ENCODE results near the gene RAI1.
A peak's percentile ranks its signal among the peaks of the same experiment; 100 is the strongest.

Gene RAI1

GRCh38 chr17:17698371-17698770 is 17.1 kb downstream of the RAI1 start:
- DNase-seq (ENCODE audit: low spot score), result no peak

DNA sequence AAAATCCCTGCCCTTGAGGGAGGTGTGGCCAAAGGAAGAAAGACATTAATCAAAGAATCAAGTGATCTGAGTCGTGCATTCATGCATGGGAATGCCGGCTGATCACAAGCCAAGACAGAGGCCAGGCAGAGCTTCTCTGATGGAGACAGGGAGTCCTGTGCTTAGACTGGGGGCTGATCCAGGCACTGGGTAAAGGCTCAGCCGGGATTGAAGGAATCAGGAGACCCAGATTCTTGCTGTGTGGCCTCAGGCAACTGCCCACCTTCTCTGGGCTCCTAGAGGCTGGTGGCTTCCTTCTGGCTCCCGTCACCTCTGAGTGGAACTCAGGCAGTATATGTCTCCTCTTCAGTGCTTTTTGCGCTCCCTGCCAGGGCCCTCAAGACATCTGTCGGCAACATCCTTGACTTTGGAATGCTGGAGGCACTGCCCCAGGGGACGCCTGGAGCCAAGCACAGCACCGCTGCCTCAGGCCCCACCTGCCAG is 17.7 kb downstream of the RAI1 start:
- DNase-seq (ENCODE audit: low spot score), result no peak

DNA sequence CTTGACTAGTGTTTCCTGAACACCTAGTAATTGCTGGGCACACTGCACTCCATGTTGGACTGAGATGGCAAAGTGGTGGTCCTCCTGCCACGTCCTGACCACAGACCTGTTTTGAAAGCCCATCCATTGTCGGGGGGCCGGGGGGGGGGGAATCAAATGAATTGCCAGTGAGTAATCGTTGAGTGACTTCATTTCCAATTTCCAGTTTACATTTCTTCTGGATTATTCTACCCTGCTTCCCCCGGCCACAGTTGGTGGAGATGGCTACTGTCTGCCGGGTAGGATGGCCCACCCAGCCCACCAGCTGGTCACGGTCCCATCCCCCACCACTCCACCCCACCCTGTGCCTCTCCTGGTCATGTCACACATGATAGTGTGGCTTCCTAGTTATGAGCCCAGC is 18.2 kb downstream of the RAI1 start:
- no peak for DNase-seq (ENCODE audit: low spot score)

GRCh38 chr17:17700251-17700969 is 19.2 kb downstream of the RAI1 start:
- no peak for DNase-seq (ENCODE audit: low spot score)

DNA sequence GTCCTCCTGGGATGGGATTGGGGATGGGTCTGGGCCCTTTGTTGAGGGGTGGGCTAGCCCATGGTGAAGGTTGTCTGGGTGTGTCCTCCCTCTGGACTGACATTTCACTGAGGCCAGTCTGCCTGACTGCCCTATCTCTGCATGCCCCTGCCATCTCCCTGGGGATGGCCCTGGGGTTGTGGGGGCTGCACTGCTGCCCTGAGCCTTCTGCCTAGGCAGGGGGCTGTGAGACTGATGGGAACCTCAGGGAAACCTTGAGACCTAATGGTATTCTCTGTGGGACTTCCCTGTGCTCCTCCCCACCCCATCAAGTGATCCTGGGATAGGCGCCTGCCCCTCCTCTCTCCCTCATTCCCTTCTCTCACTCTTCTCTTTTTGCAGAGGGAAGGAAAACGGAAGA is 19.9 kb downstream of the RAI1 start:
- DNase-seq (ENCODE audit: low spot score), result no peak

- DNase-seq (ENCODE audit: low spot score), result no peak
These were observed 20.4 kb downstream of the RAI1 start for GRCh38 chr17:17701658-17702057.

DNA sequence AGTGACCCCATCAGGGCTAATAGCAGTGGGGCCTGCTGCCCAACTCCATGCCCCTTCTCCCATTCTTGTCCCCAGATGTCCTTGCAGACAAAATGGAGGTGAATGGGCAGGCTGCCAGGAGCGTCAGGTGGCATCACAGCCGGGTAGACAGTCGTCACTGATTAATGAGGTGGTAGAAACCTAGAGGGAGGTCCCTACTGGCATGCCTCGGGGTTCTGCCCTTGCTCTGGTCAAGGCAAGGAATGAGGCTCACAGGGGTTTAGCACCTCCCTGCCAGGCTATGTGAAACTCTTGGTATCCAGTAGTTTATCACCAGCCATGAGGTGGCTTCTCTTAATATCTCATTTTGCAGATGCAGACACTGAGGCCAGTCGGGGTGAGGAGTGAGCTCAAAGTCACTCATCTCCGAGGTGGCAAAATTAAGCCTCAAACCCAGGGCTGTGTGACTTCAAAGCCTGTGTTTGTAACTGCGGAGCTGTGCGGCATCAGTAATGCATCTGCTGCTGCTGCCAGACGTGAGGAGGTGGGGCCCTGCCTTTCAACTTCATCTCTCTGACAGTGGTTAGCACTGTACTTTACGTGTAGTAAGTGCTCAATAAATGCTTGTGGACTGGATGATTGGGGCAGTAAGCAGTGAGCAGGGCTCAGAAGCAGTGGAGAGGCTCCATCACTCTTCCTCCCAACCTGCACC is 21.3 kb downstream of the RAI1 start:
- DNase-seq (ENCODE audit: low spot score), result no peak

DNA sequence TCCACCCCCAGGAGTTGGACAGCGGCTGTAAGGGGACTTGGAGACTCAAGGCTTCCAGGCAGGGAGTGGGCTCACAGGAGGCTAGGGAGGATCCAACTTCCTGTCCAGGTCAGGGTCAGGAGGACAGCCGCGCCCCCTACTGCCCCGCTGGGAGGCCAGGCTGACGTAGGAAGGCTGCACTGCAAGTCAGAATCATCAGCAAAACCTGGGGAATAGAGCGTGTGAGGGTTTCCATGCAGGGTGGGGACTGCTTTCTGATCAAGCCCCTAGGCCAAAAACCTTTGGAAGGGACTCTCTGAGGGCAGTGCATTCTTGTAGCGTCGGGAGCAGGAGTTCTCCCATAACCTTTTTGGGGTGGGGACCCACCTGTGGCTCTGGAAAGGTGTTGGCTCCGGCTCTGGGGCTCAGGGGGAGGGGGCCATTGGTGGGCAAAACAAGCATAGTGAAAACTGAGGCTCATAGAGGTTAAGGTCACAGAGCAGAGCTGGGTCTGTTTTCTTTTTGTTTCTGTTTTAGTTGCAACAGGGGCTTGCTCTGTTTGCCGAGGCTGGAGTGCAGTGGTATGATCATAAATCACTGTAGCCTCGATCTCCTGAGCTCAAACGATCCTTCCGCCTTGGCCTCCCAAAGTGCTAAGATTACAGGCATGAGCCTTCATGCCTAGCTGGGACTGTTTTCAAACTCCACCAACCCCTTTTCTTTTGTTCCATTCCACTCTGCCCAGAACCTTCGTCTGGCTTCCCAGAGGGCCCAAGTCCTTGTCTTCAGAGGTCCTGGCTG is 22.1 kb downstream of the RAI1 start:
- no peak for DNase-seq (ENCODE audit: low spot score)

DNA sequence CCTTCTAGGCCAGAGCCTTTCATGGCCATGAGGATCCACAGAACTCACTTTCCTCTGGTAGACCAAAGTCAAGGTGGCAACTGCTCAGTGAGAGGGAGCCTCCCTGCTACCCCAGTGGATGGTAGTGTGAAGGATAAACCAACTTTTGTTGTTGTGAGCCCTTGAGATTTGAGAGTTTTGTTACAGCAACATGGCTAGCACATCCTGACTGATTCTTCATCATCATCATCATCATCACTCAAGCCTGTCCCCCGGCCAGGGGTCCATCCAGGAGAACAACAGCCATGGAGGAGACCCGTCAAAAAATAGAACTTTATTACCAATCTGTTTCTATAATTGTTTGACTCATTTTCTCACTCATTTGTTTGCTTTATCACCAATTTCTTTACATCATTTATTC is 23.7 kb downstream of the RAI1 start:
- DNase-seq (ENCODE audit: low spot score), result no peak

- no peak for DNase-seq (ENCODE audit: low spot score)
These were observed 25.1 kb downstream of the RAI1 start for GRCh38 chr17:17706140-17707060.

DNA sequence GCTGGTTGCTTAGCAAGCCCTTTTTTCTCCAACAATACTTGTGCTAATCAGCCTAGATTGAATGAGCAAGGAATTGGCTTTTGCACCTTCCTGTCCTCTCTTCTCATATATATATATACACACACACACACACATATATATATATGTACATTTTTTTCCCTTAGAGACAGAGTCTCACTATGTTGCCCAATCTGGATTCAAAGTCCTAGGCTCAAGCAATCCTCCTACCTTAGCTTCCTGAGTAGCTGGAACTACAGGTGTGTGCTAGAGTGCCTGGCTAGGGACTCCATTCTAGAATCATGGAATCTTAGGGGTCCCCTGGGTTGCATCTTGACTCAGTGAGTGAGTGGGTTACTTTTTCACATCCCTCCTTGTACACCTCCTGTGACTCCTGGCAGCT is 27.0 kb downstream of the RAI1 start:
- no peak for DNase-seq (ENCODE audit: low spot score)

DNA sequence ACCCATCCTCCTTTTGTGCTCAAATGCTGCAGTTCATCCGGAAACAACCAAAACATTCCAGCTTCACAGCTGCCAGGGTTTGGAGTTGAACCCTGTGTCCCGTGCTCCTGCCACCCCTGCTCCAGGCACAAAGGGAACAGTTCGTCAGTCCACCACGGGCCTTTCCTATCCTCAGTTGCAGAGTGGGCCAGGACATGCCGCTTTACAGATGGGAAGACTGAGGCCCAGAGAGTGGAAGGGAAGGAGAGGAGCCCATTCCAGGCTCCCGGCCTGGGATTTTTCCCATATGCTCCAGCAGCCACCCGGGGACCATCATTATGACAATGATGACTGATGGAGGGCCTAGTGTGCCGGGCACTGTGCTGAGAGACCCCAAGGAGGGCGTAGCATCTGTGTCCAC is 27.6 kb downstream of the RAI1 start:
- no peak for DNase-seq (ENCODE audit: low spot score)

DNA sequence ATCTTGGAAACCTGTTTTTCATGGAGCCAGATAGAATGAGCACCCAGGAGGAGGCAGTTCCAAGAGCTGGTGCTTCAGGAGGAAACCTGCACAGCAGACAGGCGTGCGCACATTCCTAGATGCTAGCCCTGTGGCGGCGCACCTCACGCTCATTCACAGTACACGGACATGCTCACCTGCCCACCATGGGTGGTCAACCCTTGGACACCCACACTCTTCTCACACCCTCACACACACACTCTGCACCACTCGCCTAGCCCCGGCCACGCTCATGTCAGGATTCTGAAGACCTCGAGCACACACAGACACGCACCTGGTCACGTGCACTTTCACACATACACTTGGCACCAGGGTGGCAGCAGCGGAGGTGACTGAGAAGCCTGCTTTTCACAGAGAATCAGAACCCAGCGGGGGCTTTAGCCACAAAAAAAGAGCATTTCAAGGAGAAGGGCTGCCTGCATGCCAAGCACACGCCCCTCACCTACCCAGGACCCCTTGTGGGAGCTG is 28.6 kb downstream of the RAI1 start:
- DNase-seq (ENCODE audit: low spot score), result no peak

DNA sequence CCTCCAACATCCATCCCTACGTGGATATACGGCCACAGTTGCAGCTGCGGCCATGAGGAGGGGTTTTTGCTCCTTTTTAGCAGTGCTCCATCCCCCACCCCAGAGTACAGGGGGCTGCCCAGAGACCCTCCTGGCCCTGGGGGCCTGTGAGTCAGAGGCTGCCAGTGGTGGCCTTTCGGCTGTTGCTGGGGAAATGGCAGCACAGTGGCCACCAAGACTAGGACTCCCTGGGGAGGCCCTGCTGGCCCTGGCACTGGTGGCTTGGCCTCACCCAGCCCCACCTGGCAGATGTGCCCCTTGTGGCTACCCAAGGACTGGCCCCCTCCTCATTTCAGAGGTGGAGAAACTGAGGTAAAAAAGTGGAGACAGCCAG is 29.1 kb downstream of the RAI1 start:
- DNase-seq (ENCODE audit: low spot score), result no peak

DNA sequence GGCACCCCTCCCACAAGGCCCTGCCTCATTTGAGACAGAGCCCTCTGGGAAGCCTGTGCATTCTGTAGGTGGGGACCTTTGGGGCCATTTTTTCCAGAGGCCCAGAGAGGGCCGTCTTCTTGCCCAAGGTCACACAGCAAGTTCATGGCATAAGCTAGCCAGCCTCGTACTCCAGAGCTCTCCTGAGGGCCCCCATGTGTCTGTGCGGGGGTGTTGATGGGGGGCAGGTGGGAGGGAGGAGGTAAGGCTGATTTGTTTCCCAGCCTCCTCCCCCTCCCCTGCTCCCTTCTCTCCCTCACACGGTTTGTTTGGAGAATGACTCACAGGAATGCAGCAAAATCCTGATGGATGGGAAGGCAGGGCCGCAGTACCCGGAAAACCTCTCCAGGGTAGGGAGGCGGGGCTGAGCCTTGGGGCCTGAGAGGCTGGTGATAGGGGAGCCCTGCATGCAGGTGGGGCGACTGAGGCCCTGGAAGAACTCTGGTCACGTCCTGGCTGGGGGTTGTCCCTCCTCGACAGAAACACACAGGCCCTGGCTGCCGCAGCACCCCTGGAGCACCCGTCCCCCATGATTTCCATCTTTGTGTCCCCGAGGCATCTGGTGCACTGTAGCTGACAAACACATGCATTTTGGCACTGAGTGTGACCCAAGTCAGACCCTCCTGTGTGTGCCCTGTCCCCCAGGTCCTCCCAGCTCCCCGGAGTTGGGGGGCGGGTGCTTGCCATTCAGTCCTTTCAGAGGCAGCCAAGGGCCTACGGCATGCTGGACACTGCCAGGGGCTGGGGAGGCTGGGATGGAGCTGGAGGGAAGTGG is 29.7 kb downstream of the RAI1 start:
- peak; percentile 54 for DNase-seq (ENCODE audit: low spot score)

DNA sequence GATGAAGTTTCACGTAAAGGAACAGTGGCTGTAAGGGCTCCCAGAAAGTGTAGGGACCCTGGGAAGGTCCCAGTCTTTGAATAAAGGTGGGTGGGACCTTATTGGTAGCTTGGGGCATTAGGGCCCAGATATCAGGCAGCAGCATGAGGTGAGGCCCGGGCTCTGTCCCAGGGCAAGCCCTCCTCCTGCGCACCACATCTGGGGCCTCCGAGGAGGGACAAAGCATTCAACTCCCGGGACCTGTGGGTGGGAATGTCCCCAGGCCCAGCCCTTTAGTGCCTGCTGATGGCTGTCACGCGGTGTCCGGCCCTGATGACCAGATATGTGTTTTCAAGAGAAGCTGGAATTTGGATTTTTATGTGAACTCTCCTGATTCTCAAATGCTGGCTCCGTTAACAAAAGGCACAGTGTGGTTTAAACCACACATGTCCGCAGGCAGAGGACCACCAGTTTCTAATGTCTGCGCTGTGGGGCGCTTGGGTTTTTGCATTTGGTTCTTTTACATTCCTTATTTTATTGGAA is 30.4 kb downstream of the RAI1 start:
- no peak for DNase-seq (ENCODE audit: low spot score)

DNA sequence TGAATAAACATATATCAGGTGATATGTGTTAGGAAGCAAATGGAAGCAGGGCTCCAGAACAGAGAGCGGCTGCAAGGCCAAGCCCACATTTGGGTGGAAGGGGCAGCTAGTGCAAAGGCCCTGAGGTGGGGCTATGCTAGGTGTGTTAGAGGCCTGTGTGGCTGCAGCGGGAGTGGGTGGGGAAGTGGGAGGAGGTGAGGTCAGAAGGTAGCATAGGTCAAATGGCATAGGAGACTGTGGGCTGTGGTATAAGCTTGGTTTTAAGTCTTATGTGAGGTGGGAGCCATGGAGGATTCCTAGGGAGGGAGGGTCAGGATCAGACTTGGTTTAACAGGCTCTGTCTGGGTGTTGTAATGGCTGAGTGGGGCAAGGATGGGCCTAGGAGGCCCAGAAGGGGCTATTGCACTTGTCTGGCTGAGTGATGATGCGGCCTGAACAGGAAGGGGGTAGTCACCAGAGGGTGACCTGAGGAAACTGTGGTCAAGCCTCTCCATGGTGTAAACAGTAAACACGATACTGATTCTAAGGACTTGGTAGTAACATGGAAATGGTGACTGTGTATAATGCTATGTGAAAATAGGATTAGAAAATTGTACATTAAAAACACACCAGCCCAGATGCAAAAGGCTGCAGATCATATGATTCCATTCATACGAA is 31.1 kb downstream of the RAI1 start:
- DNase-seq (ENCODE audit: low spot score), result peak; percentile 19

GRCh38 chr17:17713839-17714238 is 32.6 kb downstream of the RAI1 start:
- no peak for DNase-seq (ENCODE audit: low spot score)

DNA sequence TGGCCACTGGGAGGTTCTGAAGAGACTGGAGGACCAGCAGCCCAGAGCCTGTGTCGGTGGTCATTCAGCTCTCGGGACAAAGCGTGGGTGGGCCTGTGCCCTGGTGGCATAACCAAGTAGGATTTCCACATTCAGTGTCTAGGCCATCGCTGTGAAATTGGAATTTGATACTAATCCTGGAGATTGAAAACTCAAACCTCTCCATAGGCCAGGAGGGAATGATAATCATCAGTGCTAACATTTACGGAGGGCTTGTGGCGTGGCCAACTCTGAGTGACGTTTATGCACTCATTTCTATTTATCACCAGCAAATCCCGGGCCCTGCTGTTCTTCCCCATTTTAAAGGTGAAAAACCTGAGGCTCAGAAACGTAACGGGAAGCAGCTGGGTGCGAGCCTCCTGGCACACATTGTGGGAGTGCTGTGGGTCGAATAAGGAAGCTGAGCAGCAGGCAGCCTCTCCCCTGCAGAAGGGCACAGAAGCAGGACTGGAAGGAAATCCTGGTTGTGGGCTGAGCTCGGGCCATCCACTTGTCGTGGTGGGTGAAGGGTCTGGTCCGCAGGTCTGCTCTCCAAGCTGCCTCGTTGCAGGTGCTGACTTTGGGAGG is 33.1 kb downstream of the RAI1 start:
- no peak for DNase-seq (ENCODE audit: low spot score)

DNA sequence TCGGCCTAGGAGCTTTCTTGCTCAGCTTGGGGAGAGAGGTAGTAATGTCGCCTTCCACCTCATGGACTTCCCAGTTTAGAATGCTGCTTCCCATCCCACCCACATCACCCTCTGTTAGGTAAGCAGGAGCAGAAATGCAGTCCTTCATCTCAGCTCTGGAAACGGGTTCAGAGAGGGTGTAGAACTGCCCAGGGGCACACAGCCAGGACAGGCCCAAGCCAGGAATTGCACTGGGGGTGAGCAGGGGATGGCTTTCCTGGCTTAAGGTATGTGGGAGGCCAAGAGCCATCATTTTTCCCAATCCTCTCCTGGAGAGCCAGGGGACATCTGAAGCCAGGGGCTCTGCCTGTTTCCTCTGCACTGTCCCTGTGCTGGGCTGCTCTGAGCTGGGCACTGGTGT is 33.6 kb downstream of the RAI1 start:
- no peak for DNase-seq (ENCODE audit: low spot score)

All from RKO (cell line).